ENCODE measurements around the gene METTL27.

- no peak for TF ChIP-seq FOXP1 (CRISPR knock-in tag; IDR thresholded peaks at IDR 0.05; ENCODE audit: borderline replicate concordance)
- no peak for TF ChIP-seq FOXK1 (CRISPR knock-in tag; IDR thresholded peaks at IDR 0.05)
- no peak for TF ChIP-seq CTCF (IDR thresholded peaks at IDR 0.05)
- no peak for TF ChIP-seq MAX (CRISPR knock-in tag; IDR thresholded peaks at IDR 0.05)
- no peak for TF ChIP-seq ZNF281 (CRISPR knock-in tag; IDR thresholded peaks at IDR 0.05)
- TF ChIP-seq NR2C2 (CRISPR knock-in tag; IDR thresholded peaks at IDR 0.05): no peak
- no peak for TF ChIP-seq USF2 (CRISPR knock-in tag; IDR thresholded peaks at IDR 0.05)
- no peak for TF ChIP-seq ZNF532 (CRISPR knock-in tag; IDR thresholded peaks at IDR 0.05; ENCODE audit: borderline replicate concordance)
- no peak for TF ChIP-seq HMGXB4 (CRISPR knock-in tag; IDR thresholded peaks at IDR 0.05)
- TF ChIP-seq TEAD4 (CRISPR knock-in tag; IDR thresholded peaks at IDR 0.05): no peak
- TF ChIP-seq IRF2 (CRISPR knock-in tag; IDR thresholded peaks at IDR 0.05; ENCODE audit: borderline replicate concordance, low read depth): no peak
Observed at GRCh38 chr7:73802459-73802858, 39.9 kb downstream of the METTL27 start.

All from WTC11 (cell line).